Head of caudate nucleus (tissue), 42 donors: ENCODE results near the gene ESM1.
"Not testable (repeated sequence)": the region's sequence is repeated elsewhere in the genome, so short reads cannot be mapped to it uniquely, and the experiment has no call there.

ENCODE experiments used
- DNase-seq, 42 donors: peaks; one replicate each; pipeline versions ENCODE4 v3.0.0 to v3.0.0-alpha.2; 2020 to 2021; ENCODE audit warnings: mixed read lengths in 7 of 42
- intact Hi-C: fragments of 100-400 bp; cut with DNase I; formaldehyde crosslinking; loops from one replicate; pipeline ENCODE4 v1.15.0; 2022

ESM1 gene, protein sequence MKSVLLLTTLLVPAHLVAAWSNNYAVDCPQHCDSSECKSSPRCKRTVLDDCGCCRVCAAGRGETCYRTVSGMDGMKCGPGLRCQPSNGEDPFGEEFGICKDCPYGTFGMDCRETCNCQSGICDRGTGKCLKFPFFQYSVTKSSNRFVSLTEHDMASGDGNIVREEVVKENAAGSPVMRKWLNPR

GRCh38 chr5:54985301-54986268, at the start of gene ESM1:
ESM1 (minus strand) TSS chr5:54985593; CDS start chr5:54985517, 76 bp downstream.
- intact Hi-C loops: no loop called here
- no peak for DNase-seq

- DNase-seq: no peak
- intact Hi-C loops: no loop called here
Observed at GRCh38 chr5:55033568-55033967, 48.2 kb upstream of the ESM1 start.

- intact Hi-C loops: no loop called here
- DNase-seq: no peak
Observed at GRCh38 chr5:55031492-55031891, 46.1 kb upstream of the ESM1 start.

DNA sequence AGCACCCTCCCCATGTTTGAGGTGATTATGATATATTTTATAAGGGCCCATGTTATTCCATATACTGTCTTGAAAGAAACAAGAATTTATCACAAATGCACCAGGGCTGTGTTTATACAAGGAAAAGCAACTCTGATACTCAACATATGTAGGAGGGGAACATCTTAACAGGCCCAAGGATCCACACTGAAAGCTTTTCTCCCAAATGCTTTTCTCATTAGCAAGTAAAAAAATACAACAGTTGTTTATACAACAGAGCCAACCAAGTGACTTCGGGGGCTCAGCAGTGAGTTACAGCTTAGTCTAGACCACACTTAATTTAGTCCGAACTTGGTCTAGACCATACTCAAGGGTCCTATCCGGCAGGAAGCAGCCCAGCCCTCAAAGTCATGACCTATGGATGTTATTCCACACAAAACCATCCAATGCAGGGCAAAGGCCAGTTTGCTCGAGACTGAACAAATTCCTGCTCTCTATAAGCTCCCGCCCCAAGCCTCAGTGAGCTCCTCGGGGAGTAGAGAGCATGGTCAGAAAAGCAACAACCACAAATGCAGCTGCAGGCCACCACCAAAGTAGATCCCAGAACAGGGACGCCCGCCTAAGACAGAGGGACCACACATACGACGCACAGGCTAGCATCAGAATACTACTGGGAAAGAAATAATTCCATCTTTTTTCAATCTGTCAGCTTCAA, 45.4 kb upstream of the ESM1 start:
- no peak for DNase-seq
- intact Hi-C loops: no loop called here

- DNase-seq: no peak
- intact Hi-C loops: no loop called here
Observed at GRCh38 chr5:55030220-55030619, 44.8 kb upstream of the ESM1 start.

GRCh38 chr5:55027595-55027994, 42.2 kb upstream of the ESM1 start:
- intact Hi-C loops: no loop called here
- DNase-seq: no peak

GRCh38 chr5:55022450-55022849, 37.1 kb upstream of the ESM1 start:
- intact Hi-C loops: no loop called here
- no peak for DNase-seq

DNA sequence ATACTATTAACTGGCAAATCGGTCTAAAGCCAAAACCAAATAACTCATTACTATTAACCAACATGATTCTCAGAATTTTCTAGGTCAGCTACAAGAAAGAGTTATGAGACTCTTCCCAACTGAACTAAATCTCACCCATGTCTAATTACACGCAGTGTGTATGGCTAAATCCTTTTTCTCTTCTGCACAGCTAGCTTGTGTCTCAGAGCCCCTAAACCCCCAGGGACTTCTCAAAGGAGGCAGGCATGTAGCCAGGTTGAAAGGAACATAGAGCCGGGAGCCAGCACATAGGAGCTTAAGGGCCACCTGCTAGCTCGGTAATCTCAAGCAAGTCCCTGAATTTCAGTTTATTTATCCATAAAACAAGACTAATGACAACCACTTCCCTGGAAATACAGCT, 36.4 kb upstream of the ESM1 start:
- intact Hi-C loops: no loop called here
- DNase-seq: no peak

GRCh38 chr5:55021410-55021809, 36.0 kb upstream of the ESM1 start:
- intact Hi-C loops: no loop called here
- DNase-seq: no peak

DNA sequence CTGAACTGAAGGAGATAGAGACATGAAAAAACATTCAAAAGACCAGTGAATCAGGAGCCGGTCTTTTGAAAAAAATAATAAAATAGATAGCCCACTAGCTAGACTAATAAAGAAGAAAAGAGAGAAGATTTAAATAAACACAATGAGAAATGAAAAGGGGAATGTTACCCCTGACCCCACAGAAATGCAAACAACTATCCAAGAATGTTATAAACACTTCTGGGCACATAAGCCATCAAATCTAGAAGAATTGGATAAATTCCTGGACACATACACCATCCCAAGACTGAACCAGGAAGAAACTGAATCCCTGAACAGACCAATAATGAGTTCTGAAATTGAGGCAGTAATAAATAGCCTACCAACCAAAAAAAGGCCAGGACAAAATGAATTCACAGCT, 24.8 kb upstream of the ESM1 start:
- intact Hi-C loops, DNase-seq: not testable (repeated sequence)

DNA sequence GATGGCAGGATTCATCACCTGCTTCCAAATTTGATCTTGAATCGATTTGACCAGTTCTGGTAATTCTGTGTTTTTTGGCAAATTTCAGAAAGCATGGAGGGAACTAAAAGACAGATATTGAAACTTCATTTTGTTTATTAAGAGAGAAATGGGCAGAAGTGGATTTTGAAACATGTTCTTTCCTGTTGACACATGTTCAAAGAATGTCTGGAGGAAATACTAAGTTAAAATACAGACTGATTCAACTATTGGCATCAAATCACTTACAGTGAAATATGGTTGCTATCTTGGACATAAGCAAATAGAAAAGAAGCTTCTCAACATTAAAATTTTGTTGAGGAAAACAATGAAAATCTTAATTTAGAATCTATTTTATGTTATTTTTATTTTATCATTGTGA, 19.3 kb upstream of the ESM1 start:
- intact Hi-C loops: no loop called here
- no peak for DNase-seq

DNA sequence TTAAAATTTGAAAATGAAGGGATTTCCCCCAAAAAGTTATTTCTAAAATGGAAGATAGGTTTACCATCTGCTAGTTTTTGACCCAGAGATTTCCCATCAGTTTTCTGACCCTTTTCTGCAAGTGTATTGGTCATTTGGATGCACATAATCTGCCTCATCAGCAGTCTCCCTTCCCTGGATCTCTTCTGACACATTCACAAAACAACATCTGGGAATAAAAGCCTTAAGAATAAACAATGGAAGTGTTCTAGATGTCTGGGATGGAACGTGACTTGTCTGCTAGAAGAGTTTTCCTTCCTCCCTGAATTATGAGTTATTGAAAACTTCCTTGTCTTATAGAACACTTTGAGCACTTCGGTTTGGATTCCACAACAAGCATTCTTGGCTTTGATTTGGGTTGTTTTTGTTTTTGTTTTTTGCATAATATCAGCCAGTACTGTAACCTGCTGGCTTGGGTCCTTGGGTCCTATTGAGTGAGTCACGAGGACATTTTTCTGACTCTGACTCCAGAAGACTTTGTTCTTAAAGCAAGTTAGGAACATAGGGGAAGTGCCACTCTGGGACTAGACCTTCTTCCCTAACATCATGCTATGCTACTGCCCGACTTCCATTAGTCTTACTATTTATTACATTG, 18.2 kb upstream of the ESM1 start:
- intact Hi-C loops: no loop called here
- no peak for DNase-seq

- intact Hi-C loops, DNase-seq: not testable (repeated sequence)
Observed at GRCh38 chr5:55002166-55002565, 16.8 kb upstream of the ESM1 start.

GRCh38 chr5:54997081-54997480, 11.7 kb upstream of the ESM1 start:
- no peak for DNase-seq
- intact Hi-C loops: no loop called here

- no peak for DNase-seq
- intact Hi-C loops: no loop called here
Observed at GRCh38 chr5:54996466-54996865, 11.1 kb upstream of the ESM1 start.

DNA sequence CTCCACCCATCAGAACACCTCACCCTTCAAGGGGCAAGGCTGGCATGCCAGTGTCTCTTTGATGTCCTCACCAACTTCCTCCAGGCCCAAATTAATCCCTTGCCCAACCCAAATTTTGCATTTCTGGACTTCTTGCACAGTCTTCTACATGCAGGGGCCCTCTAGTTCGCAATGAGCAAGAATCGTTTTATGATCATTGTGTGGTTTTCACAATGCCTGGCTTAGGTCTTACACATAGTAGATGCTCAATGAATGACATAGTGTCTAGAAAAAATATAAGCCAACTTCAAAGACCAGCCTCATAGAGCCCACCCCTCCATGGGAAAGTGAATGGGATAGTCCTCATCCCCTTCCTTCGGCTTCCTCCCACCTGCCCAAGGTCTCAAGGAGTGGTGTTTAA, 9.8 kb upstream of the ESM1 start:
- intact Hi-C loops: no loop called here
- no peak for DNase-seq

DNA sequence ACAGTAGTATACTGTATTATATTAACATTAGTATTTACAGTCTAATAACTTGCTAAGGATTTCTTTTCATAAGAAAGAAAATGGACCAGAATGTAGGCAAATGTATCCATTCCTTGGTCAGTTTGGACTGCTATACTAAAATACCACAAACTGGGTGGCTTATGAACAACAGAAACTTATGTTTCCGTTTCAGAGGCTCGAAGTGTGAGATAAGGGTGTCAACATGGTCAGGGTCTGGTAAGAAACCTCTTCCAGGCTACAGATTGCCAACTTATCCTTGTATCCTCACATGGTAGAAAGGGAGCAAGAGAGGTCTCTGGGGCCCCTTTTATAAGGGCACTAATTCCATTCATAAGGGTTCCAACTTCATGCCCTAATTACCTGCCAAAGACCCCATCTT, 9.2 kb upstream of the ESM1 start:
- no peak for DNase-seq
- intact Hi-C loops: no loop called here

GRCh38 chr5:54993318-54993717, 7.9 kb upstream of the ESM1 start:
- intact Hi-C loops: no loop called here

DNA sequence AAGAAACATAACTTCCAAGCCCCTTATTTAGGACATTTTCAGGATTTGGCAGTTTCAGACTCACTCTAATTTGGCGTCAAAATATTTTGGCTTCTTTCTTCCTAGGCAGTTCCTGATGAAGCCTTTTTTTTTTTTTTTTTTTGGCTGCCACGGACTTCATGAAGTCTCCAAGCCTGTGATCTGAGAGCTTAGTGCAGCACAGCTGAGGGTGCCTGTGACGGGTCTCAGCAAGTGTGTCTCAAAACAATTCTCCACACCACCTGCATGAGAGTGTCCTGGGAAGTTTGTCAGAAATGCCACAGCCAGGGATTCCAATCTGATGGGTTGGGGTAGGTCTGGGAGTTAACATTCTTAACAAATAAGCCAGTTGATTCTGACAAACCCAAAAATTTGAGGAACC, 6.0 kb upstream of the ESM1 start:
- intact Hi-C loops: no loop called here
- no peak for DNase-seq

More at GRCh38 chr5:54993318-54993717, 7.9 kb upstream of the ESM1 start:
- DNase-seq: no peak

- intact Hi-C loops: no loop called here
- DNase-seq: no peak
Observed at GRCh38 chr5:54990841-54991258, 5.5 kb upstream of the ESM1 start.
